GM20000 (cell line): ENCODE data around the gene CD8B2.
"Not testable (repeated sequence)": the region's sequence is repeated elsewhere in the genome, so short reads cannot be mapped to it uniquely, and the experiment has no call there.

Source experiments
- DNase-seq: peaks from one replicate; pipeline ENCODE4 v3.0.0; 2012; ENCODE audit warnings: low spot score
- CTCF ChIP-seq: IDR thresholded peaks from 2 replicates; pipeline ENCODE4 v1.5.1; 2012; ENCODE audit warnings: mild to moderate bottlenecking, control low read depth; ENCODE audit errors: extremely low read depth, missing control alignments

The CD8B2 gene

GRCh38 chr2:106562268-106563186, 75.4 kb downstream of the CD8B2 start:
- TF ChIP-seq CTCF, result no peak
- no peak for DNase-seq

- TF ChIP-seq CTCF, result no peak
- no peak for DNase-seq
Observed at GRCh38 chr2:106563195-106563594, 76.0 kb downstream of the CD8B2 start.

- TF ChIP-seq CTCF, result no peak
- no peak for DNase-seq
Observed at GRCh38 chr2:106565599-106565998, 78.4 kb downstream of the CD8B2 start.

- DNase-seq, result no peak
- no peak for TF ChIP-seq CTCF
Observed at GRCh38 chr2:106566050-106566449, 78.9 kb downstream of the CD8B2 start.

GRCh38 chr2:106566484-106566883, 79.3 kb downstream of the CD8B2 start:
- not testable (repeated sequence) for DNase-seq

- no peak for DNase-seq
- TF ChIP-seq CTCF, result no peak
Observed at GRCh38 chr2:106570316-106570715, 83.2 kb downstream of the CD8B2 start.
